ENCODE data around the gene FBRSL1.
"Not testable (repeated sequence)": the region's sequence is repeated elsewhere in the genome, so short reads cannot be mapped to it uniquely, and the experiment has no call there.

The FBRSL1 gene

DNA sequence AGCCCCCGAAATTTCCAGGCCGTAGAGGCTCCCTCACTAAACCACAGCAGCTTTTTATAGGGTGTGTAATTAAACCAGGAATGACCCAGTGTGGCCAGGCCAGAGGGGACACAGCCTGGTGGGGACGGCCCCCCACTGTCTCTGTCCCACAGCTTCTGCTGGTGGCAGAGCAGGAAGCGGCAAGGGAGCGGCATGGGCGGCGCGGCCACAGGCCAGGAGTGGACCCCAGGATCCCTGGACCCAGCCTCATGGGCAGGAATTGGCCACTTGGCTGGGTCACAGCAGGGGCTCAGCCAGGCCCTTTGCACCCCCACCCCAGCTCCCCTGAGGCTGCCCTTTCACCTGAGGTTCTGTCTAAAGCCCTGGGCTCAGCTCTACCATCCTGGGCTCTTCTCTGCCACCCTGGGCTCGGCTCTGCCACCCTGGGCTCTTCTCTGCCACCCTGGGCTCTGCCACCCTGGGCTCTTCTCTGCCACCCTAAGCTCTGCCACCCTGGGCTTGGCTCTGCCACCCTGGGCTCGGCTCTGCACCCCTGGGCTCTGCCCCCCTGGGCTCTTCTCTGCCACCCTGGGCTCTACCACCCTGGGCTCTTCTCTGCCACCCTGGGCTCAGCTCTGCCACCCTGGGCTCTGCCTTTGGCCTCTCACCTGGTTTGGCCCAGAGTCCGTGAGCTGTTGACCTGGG is 39.3 kb downstream of the FBRSL1 start:
- no peak for DNase-seq

DNA sequence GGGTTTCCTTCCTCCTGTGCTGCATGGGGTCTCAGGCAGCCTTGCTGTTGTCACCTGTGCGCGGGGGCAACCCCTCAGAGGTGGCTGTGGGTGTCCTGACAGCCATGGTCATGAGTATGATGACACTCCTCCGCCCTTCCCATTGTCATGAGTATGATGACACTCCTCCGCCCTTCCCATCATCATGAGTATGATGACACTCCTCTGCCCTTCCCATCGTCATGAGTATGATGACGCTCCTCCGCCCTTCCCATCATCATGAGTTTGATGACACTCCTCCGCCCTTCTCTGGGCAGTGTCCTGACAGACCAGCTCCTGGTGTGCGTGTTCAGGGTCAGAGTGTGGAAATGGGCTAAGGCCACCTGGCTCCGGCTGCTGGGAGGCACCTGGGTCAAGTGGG is 40.0 kb downstream of the FBRSL1 start:
- DNase-seq = no peak

DNA sequence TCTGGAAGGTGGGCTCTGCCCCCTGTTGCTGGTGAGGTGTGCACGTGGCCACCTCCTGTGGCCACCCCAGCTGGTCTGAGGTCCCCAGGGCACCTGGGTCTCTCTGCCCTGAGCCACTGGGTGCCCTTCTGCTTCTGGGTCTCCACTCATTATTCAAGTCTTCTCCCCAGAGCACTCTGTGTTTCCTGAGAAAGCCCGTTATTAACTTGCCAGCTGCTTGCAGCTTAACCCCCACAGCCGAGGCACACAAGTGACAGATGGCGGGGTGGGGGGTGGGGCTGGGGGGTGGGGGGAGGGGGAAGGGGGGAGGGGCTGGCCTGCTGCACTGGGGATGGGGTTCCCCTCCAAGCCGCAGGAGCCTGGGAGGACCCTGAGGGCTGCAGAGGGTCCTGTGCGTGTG is 40.5 kb downstream of the FBRSL1 start:
- DNase-seq = no peak

DNA sequence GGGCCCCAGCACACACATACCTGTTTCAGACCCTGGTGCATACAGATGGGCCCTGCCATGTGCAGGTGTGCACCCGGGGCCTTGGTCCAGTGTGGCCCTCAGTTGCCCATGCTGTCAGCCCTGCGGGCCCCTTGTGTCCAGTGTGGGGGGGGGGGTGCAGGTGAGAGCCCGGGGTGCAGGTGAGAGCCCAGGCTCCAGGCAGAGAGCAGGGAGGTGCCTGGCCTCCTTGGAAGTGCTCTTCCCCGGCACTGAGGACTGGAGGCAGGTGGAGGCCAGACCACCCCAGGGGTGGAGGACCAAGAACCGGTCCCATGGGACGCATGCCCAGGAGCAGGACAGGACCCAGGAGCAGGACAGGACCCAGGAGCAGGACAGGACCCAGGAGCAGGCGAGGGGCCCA is 40.9 kb downstream of the FBRSL1 start:
- DNase-seq = no peak

DNA sequence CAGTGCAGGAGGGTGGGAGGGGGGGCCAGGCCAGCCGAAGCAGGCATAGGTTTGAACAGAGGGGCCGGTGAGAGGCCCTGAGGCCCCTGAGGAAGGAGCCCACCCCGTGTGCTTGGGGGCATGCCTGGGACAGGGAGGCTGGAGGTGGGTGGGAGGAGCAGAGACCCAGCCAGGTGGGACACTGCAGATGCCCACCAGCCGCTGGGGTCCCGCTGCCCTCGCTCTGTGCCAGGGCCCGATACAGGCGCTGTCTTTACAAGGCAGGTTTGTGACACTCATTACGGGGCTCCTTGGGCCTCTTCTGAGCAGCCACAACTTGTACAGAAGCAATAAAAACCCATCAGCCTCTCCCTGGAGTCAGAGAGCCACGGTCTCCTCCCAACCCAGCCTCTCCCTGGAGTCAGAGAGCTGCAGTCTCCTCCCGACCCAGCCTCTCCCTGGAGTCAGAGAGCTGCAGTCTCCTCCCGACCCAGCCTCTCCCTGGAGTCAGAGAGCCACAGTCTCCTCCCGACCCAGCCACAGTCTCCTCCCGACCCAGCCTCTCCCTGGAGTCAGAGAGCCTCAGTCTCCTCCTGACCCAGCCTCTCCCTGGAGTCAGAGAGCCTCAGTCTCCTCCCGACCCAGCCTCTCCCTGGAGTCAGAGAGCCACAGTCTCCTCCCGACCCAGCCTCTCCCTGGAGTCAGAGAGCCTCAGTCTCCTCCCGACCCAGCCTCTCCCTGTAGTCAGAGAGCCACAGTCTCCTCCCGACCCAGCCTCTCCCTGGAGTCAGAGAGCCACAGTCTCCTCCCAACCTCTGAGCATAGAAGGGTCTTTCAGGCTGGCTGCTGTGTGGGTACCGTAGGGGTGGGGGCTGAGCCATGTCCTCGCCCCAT is 43.0 kb downstream of the FBRSL1 start:
- DNase-seq = not testable (repeated sequence)

DNA sequence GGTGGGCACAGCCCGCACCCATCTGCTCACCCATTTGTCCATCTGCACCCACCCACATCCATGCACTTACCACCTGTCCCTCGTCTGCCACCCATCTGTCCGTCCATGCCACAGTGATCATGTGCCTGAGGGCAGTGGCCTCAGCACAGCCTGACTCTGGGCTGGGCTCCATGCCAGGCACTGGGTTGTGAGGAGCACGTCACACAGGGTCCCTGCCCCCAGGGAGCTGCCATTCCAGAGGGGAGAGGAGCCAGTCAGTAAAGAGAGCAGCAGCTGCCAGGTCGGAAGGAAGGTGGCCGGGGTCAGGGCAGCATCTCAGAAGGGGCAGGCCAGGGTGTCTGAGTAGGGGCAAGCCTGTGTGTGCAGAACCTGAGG is 43.6 kb downstream of the FBRSL1 start:
- no peak for DNase-seq

DNA sequence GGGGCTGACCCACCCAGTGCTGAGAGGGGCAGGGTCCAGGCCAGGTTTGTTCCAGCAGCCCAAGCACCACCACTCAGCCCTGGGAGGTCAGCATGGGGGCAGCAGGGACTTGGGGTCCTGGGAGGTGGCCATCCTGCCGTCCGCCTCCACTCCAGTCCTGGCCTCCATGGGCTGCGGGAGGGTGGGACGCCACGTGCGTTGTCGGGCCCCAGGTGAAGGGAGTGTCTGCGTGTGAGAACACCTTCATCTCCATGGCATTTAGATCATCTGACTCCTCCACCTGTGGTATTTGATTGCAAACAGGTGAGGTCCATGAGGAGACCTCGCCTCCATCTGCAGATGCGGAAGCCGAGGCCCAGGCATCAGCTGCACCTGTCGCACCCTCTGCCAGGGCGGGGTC is 44.1 kb downstream of the FBRSL1 start:
- DNase-seq = no peak

DNA sequence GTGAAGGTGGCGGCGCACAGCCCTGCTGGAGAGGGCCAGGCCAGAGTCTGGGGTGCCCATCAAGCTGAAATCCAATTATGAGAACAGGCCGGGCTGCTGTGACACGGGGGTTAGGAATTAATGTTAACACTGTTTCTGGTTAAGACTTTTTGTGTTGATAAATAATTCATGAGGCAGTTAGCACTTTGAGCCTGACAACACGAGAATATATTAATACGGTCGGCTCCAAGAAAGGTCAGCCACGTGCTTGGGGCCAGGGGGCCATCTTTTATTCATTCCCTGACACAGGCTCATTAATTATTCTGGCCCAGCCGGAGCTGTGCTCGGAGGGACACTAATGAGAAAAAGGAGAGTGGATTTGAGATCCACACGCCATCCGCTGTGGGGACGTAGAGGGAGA is 45.1 kb downstream of the FBRSL1 start:
- no peak for DNase-seq

DNA sequence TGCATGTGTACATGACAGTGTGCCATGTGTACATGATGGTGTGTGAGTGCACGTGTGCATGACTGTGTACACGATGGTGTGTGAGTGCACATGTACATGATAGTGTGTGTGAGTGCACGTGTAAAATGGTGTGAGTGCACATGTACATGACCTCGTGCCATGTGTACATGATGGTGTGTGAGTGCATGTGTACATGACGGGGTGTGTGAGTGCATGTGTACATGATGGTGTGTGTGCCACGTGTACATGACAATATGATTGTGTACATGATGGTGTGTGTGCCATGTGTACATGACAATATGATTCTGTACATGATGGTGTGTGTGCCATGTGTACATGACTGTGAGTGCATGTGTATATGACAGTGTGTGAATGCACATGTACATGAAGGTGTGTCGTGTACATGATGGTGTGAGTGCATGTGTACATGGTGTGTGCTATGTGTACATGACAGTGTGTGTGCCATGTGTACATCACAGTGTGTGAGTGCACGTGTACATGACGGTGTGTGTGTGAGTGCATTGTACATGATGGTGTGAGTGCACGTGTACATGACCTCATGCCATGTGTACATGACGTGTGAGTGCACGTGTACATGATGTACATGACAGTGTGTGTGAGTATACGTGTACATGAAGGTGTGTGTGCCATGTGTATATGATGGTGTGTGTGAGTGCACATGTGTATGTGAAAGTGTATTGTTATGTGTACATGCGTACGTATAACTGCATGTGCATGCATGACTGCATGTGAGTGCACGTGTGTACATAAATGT is 46.3 kb downstream of the FBRSL1 start:
- DNase-seq = no peak

DNA sequence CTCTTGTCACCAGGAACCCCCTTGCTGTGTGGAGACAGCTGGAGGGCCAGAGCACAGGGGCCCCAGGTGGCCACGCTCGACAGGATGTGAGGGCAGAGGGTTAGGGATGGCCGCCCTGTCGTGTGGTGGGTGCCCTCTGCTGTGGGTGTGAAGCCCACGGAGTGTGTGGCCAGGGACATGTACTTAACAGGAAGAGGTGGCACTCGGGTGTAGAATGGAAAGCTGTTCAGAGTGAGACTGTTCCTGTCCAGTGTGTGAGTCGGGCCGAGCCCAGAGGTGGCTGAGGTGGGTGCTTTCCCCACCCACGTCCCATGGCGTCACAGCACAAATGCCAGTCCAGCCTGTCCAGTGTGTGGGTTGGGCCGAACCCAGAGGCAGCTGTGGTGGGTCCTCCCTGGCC is 47.1 kb downstream of the FBRSL1 start:
- no peak for DNase-seq

DNA sequence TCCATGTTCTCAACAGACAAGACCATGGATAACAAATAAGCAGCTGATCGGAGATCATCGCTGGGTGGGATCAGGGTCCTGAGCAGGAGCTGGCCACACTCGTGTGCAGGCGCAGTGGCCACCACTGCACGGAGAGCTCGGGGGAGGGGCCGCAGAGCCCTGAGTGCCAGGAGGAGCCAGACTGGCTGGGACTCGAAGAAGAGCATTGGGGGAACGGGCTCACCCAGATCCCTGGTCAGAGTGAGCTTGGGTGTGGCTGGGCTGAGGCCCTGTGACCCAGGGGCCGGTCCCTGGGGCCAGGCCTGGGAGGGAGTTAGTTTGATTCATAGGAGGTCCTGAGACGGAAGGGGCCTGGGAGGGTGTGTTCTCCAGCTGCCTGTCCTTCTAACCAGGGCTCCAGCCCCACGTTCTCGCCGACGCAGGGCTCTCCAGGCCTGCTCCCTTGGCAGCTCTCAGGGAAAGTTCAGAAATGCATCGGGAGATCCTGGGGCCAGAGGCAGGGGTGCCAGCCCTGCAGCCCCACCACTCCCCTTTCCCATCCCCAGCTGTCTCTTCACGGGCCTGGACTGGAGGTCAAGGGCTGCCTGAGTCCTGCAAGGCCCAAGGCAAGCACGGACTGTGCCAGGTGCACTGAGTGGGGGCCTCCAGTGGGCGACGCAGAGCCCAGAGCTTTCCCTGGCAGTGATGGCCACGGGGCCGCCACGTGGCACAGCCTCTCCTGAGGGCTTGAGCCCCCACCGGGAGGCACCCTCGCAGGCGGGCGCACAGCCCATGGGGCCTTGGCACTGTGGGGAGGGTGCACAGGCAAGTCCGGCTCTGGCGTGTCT is 48.1 kb downstream of the FBRSL1 start:
- no peak for DNase-seq

DNA sequence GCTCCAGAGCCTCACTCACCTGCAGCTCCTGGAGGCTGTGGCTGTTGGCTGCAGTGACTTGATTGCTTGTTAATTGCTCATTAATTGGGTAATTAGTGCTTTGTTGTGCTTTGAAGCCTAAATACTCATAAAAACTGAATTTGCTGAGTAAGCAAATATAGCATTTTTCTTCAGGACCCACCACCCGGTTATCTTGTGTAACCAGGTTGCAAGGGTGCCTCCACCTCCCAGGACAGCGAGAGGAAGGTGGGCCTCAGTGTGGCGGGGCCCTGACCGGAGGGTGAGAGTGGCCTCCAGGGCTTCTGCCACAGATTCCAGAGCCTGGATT is 48.7 kb downstream of the FBRSL1 start:
- DNase-seq = no peak

DNA sequence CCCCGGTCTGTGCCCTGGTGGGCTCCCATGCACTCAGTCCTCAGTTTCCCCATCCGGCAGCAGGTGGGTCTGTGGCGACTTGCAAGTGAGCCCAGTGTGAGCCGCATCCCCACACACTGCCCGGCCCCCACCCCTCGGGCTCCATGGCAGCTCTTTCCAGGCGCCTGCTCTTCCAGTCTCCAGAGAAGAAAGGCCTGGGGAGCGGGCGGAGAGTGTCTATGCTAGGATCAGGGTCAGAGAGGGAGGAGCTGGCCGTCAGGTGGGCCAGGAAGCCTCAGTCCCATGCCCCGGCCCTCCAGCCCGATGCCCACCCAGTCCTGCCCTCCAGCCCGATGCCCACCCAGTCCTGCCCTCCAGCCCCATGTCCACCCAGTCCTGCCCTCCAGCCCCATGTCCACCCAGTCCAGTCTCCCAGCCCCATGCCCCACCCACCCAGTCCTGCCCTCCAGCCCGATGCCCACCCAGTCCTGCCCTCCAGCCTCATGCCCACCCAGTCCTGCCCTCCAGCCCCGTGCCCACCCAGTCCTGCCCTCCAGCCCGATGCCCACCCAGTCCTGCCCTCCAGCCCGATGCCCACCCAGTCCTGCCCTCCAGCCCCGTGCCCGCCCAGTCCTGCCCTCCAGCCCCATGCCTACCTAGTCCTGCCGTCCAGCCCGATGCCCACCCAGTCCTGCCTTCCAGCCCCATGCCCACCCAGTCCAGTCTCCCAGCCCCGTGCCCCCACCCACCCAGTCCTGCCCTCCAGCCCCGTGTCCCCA is 49.2 kb downstream of the FBRSL1 start:
- no peak for DNase-seq

DNA sequence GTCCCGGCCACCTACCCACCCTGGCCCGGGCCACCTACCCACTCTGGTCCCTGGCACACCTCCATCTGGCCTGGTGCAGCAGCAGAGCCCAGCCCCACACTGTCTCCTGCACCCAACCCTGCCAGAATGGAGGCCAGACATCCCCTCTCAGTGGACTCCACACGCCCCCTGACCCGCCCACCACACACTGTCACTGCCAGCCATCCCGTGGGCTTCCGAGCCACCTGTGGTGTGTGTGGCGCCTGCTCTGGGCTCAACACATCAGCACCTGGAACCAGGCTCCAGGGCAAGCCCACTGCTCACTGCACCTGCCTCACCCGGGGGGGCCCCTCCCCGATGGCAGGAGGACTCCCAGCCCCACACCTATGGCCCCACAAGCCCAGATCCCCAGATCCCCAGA is 50.5 kb downstream of the FBRSL1 start:
- DNase-seq = no peak

DNA sequence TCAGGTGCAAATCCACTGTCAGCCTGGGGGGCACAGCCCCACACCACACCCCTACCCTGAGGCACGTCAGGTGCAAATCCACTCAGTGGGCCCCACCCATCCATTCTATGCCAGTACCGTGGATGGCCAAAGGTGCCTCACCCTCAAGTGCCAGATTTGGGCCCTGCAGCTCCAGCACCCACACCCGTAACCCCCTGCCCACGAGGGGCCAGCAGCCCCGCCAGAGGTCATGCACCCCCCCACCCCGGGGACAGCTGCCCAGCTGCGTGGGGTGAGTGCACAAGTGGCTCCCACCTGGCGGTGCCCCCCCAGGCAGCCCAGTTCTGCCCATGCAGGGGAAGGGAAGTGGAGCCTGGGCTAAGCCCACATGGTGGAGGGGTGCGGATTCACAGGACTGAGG is 51.2 kb downstream of the FBRSL1 start:
- DNase-seq = no peak

DNA sequence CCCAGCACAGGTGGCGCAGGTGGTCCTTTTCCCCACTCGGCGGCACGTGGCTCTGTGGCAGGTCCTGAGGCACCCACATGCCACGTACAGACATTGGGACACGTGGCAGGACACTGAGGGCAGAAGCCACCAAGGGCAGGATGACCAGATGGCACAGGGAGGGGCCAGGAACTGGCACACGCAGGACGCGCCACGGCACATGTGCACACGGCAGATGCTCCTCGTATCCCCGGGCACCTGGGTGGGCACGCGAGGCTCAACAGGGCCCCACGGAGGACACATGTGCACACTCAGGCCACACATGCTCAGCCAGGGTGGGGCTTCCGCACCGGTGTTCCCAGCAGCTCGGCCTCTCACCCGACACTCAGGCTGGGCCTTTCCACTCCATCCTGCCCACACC is 52.0 kb downstream of the FBRSL1 start:
- DNase-seq = no peak

DNA sequence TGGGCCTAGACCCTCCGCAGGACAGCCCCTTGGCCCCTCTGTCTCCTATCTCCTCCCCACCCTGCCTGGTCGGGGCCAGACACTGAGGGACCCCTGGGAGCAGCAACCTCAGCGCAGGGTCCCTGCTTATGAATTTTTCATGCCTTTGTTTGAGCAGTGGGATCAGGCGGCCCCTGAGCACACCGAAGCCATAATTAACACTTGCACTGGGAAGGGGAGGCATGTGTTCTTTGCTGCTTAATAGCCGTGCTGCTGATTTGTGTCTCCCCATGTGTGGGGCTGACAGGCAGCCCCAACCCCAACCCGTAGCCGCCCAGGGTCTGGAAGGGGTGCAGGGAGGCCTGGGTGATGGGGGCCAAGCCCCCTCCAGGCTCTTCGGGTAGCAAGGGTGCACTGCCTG is 52.7 kb downstream of the FBRSL1 start:
- DNase-seq = no peak

DNA sequence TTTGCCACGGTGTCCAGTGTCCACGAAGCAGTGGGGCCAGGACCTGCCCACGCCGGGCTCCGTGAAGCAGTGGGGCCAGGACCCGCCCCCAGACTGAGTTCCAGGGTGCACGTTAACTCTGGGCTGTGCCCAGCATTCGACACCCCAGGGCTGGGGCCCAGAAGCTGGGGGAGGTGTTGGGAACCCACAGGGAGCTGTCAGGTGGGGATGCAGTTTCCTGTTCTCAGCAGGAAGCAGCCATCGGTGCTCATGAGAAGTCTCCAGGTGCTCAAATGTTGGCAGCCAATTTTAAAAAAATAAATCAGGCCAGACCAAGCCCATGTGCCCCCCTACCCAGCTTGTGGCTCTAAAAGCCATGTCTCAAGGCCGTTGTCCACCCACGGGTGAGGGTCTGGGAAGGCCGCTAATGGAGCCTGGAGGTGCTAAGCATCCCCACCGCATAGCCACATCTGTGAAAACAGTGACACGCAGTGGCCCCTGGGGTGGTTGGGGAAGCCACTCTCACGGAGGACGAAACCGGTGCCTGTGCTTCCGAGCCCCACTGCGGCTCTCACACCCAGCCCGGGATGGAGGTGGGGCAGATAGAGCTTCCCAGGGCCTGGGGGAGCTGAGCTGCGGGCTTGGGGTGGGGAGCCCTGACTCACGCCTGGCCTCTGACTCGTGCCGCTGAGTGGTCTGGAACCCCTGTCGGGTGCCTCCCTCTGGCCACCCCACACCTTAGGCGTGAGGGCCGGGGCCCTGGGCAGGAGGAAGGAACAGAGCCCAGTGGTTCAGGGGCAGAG is 53.5 kb downstream of the FBRSL1 start:
- no peak for DNase-seq

DNA sequence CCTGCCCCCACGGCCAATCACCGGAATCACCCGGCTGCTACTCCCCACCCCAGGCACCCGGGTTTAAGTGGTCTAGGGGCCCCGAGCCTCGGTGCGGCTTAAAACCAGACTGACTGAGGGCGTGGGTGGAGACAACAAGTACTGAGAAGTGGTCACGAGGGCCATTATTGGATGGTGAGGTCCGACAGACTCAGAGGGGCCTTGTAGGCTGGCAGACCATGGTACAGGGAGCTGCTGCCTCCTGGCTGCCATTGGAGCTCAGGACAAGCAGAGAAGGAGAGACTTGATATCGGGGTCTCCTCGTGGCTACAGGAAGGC is 54.1 kb downstream of the FBRSL1 start:
- no peak for DNase-seq

DNA sequence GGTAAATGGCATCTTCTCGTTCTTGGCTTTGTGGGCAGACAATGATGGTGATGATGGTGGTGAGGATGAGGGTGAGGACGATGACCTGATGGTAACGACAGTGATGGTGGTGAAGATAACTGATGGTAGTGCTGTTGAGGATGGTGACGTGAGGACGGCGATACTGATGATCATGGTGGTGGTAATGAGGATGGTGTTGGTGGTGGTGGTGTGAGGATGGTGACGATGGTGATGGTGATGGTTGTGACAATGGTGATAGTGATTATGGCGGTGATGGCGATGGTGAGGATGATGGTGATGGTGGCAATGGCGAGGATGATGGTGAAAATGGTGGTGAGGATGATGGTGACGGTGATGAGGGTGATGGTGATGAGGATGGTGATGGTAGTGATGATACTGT is 54.5 kb downstream of the FBRSL1 start:
- DNase-seq = no peak

DNA sequence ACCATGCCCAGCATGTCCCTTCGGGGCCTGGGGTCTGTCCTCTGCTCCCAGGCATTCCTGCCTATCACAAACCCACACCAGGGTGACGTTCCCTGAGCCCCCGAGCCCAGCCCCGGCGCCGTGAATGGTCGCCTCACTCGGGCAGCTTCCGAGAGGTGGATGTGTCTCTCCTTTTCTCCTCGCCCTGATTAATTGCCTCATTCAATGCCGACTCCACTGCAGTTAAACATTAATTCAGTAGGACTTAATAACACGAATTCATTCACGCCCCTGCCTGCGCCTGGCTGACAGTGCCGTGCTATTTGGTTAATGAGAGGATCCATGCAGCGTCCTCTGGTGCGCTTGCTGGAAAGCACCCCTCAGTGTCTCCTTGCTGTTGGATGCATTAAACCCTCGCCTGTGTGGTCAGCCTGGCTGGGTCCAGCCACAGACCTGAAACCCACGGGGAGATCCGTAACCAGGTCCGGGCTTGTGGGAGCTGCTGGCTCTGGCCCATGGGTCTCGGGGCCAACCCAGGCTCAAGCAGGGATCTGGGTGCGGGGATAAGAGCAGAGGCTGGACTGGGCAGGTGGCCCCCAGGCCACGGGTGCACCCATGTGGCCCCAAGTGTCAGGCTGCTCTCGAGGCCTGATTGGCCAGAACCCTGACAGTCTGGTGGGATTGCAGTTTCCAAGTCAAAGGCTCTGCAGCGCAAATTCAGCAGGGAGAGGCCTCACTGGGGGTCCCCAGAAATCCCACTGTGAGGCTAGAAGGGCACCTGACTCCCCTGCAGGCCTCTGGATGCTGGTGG is 55.4 kb downstream of the FBRSL1 start:
- no peak for DNase-seq

Data from activated CD8-positive, alpha-beta memory T cell treated with anti-CD3 and anti-CD28 coated beads, Interleukin-2, amount 50 U/mL, for 4 hours (primary cell).